ENCODE results near the gene PKNOX2.

DNA sequence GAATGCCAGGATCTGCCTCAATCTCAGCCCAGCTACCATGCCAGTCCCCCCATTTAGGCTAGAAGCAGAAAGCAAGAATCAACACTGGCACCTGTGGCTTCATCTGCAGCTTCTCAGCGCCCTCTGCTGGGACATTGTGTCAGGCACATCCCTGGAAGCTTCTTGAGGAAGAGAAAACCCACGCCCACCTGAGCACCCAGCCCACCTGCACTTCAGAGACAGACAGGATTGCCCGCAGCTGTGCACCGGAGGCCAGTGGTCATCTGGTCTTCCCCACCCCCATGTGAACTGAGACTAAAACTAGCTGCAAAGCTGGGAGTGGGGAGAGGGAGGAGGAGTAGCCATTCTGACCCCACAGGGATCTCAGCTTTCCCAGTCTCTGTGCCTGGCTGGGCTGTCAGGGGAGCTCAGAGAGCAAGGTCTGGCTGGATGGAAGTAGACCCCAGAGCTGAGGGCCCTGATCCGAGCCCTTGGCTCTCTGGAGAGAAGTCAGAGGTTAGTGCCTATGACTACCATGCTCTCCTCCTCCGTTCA is 264.7 kb downstream of the PKNOX2 start:
- TF ChIP-seq POLR2AphosphoS5 (IDR thresholded peaks at IDR 0.05; ENCODE audit: low read depth, low read length): no peak
- no peak for TF ChIP-seq TAF1 (IDR thresholded peaks at IDR 0.05; ENCODE audit: borderline replicate concordance, low read depth, low read length)

Data from GM12892 (cell line).